HepG2 (cell line): Measurements from ENCODE around the gene THOC6. TPM values are rescaled to one million over a fixed set of nuclear protein-coding genes. Genes with fewer than 3 reads are reported as not detected.

ENCODE experiments used
- ATAC-seq: fragments of 200-7000 bp; cut with Tn5 transposase; 3 replicates; pipeline ENCODE4 v1.9.1; 2020; ENCODE audit warnings: mild to moderate bottlenecking, moderate library complexity
- BruUV-seq: library from RNA; stranded (reverse); fragments of 400-500 nt; replicated peaks from 2 replicates; lab custom pipeline; 2021; lab: Mats Ljungman, UMichigan
- CTCF ChIA-PET: fragments of 300-600 bp; formaldehyde crosslinking; extraction: SDS; loops from one replicate; lab custom pipeline; 2021; ENCODE audit warnings: low total read pairs, inconsistent platforms, low intra/inter-chr PET ratio; lab: Yijun Ruan, JAX
- POLR2A ChIA-PET: fragments of 350-600 bp; sonication (Branson Sonifier 250); formaldehyde crosslinking; loops from one replicate; lab custom pipeline; 2020; ENCODE audit warnings: antibody characterized with exemption, inconsistent platforms; lab: Yijun Ruan, JAX
- DNase-seq: peaks from one replicate; pipeline ENCODE4 v3.0.0-alpha.2; 2015; ENCODE audit warnings: low spot score
- FAIRE-seq: peaks from 3 replicates; lab custom pipeline; 2011; peaks lifted over from hg19 to GRCh38; lab: Jason Lieb, UNC
- H2AFZ ChIP-seq: one replicate; pipeline ENCODE4 v1.6.1; 2011; ENCODE audit warnings: low read length, inconsistent platforms
- H3K27ac ChIP-seq: fragments of 300-600 bp; 3 replicates; pipeline ENCODE4 v1.8.0; 2011; ENCODE audit warnings: mixed run types, mild to moderate bottlenecking, mixed read lengths, low read length, inconsistent platforms; ENCODE audit not compliant: insufficient read depth; ENCODE audit errors: extremely low read length
- H3K27me3 ChIP-seq, 2 experiments: fragments of 200-600 bp in 1 of 2; 2 replicates in 1 of 2; 3 replicates in 1 of 2; pipeline versions ENCODE4 v1.6.0 to v1.8.0; 2011; ENCODE audit warnings: low read length in 2 of 2, mild to moderate bottlenecking in 2 of 2, moderate library complexity in 2 of 2, inconsistent platforms in 1 of 2; ENCODE audit not compliant: insufficient read depth in 2 of 2, control insufficient read depth in 1 of 2
- H3K36me3 ChIP-seq, 2 experiments: fragments of 200-600 bp in 1 of 2; replicated peaks in 1 of 2; 2 replicates in 1 of 2; 3 replicates in 1 of 2; pipeline versions ENCODE4 v1.5.1 to v1.8.0; 2011; ENCODE audit warnings: low read length in 2 of 2, inconsistent platforms in 1 of 2; ENCODE audit not compliant: insufficient read depth in 2 of 2, control insufficient read depth in 1 of 2
- H3K4me1 ChIP-seq: 2 replicates; pipeline ENCODE4 v1.5.1; 2012; ENCODE audit warnings: low read length, inconsistent platforms; ENCODE audit not compliant: insufficient read depth
- H3K4me2 ChIP-seq: 2 replicates; pipeline ENCODE4 v1.6.0; 2011; ENCODE audit warnings: low read depth, low read length, inconsistent platforms
- H3K4me3 ChIP-seq, 3 experiments: fragments of 200-600 bp in 1 of 3; sonication (generic), shearing (Covaris generic) in 1 of 3; replicated peaks in 1 of 3; 2 replicates each; pipeline ENCODE4 v1.5.1; 2011 to 2016; ENCODE audit warnings: low read length in 3 of 3, inconsistent platforms in 2 of 3, low read depth in 2 of 3, mild to moderate bottlenecking in 2 of 3, control low read depth in 1 of 3, mixed read lengths in 1 of 3; ENCODE audit not compliant: insufficient read depth in 1 of 3
- H3K79me2 ChIP-seq: one replicate; pipeline ENCODE4 v1.6.1; 2011; ENCODE audit warnings: low read length, inconsistent platforms; ENCODE audit not compliant: insufficient read depth
- H3K9ac ChIP-seq: 2 replicates; pipeline ENCODE4 v1.6.0; 2011; ENCODE audit warnings: mild to moderate bottlenecking, low read depth, low read length, inconsistent platforms; ENCODE audit not compliant: insufficient read depth
- H3K9me3 ChIP-seq: 2 replicates; pipeline ENCODE4 v1.5.1; 2012; ENCODE audit warnings: mild to moderate bottlenecking, low read length
- H4K20me1 ChIP-seq: 2 replicates; pipeline ENCODE4 v1.6.0; 2011; ENCODE audit warnings: inconsistent platforms, mild to moderate bottlenecking, low read length, moderate library complexity; ENCODE audit not compliant: insufficient read depth
- DZIP1 ChIP-seq: sonication (generic); formaldehyde crosslinking; IDR thresholded peaks from 2 replicates; pipeline ENCODE4 v1.5.0; 2020; ENCODE audit warnings: mild to moderate bottlenecking, missing genetic modification reagents
- MEIS2 ChIP-seq: sonication (generic); formaldehyde crosslinking; IDR thresholded peaks from 2 replicates; pipeline ENCODE4 v1.9.0; 2021; ENCODE audit warnings: mild to moderate bottlenecking, missing genetic modification reagents
- MIER2 ChIP-seq: IDR thresholded peaks from 2 replicates; pipeline ENCODE4 v1.6.1; 2016; ENCODE audit warnings: missing biosample characterization, missing genetic modification reagents
- MIXL1 ChIP-seq: IDR thresholded peaks from 2 replicates; pipeline ENCODE4 v1.6.1; 2016
- MTA3 ChIP-seq: sonication (generic); formaldehyde crosslinking; IDR thresholded peaks from 2 replicates; pipeline ENCODE4 v1.4.0; 2020; ENCODE audit warnings: missing genetic modification reagents
- NRL ChIP-seq: sonication (generic); formaldehyde crosslinking; IDR thresholded peaks from 2 replicates; pipeline ENCODE4 v1.5.0; 2020; ENCODE audit warnings: missing genetic modification reagents, mild to moderate bottlenecking, moderate library complexity, borderline replicate concordance
- PHF8 ChIP-seq: sonication (generic); formaldehyde crosslinking; IDR thresholded peaks from 2 replicates; pipeline ENCODE4 v1.5.0; 2020; ENCODE audit warnings: missing genetic modification reagents
- RXRA ChIP-seq: sonication (generic); formaldehyde crosslinking; IDR thresholded peaks from 2 replicates; pipeline ENCODE4 v1.5.1; 2020; ENCODE audit warnings: missing genetic modification reagents
- ZFX ChIP-seq: sonication (generic); formaldehyde crosslinking; IDR thresholded peaks from 2 replicates; pipeline ENCODE4 v1.4.0; 2020; ENCODE audit warnings: mild to moderate bottlenecking, low read depth, missing genetic modification reagents, moderate library complexity
- ZFYVE20 ChIP-seq: sonication (generic); formaldehyde crosslinking; IDR thresholded peaks from 2 replicates; pipeline ENCODE4 v1.8.0; 2023; ENCODE audit warnings: low read depth, mild to moderate bottlenecking, moderate library complexity, missing genetic modification reagents, borderline replicate concordance
- ZNF570 ChIP-seq: sonication (generic); formaldehyde crosslinking; IDR thresholded peaks from 2 replicates; pipeline ENCODE4 v1.4.0; 2020; ENCODE audit warnings: mild to moderate bottlenecking, missing genetic modification reagents, borderline replicate concordance
- WGBS: methylation state at CpG from one replicate; pipeline ENCODE4 v1.1.6; 2017; ENCODE audit warnings: low lambda C conversion rate; 5-methylcytosine and 5-hydroxymethylcytosine counted together
- in situ Hi-C: cut with HindIII; loops from 2 replicates; pipeline ENCODE4 v1.10.0; 2017; ENCODE audit warnings: low pct_unique_long_range_greater_than_20kb; ENCODE audit not compliant: extremely low pct_ligation_motif_present
- intact Hi-C: fragments of 100-400 bp; cut with micrococcal nuclease; formaldehyde crosslinking; loops from one replicate; pipeline ENCODE4 v1.10.0; 2022; ENCODE audit not compliant: unreplicated experiment
- polyA plus RNA-seq, 8 experiments: library from polyadenylated mRNA; depleted of rRNA in 3 of 8; stranded (reverse) in 7 of 8; unstranded in 1 of 8; fragments of >200 nt; fragmentation: Illumina TruSeq in 4 of 8; extraction: Trizol in 4 of 8; gene quantifications; 2 replicates each; pipeline versions ENCODE4 v1.2.1 to v1.2.3, GENCODE V29; 2011 to 2016; ENCODE audit warnings: low read depth in 4 of 8, missing spikeins in 1 of 8, mixed read lengths in 1 of 8; ENCODE audit not compliant: insufficient read depth in 1 of 8
- total RNA-seq, 5 experiments: library from RNA; depleted of rRNA; stranded (reverse); fragments of >200 nt; fragmentation: Illumina TruSeq; extraction: Trizol; gene quantifications; 2 replicates each; pipeline ENCODE4 v1.2.3, GENCODE V29; 2016; ENCODE audit warnings: low read depth in 1 of 5
- TF ChIP-seq, protein P1 (sequence below): sonication (generic); formaldehyde crosslinking; IDR thresholded peaks from 2 replicates; pipeline ENCODE4 v1.5.0; 2020; ENCODE audit warnings: missing genetic modification reagents, mild to moderate bottlenecking, borderline replicate concordance
- TF ChIP-seq, protein P2 (sequence below): sonication (generic); formaldehyde crosslinking; IDR thresholded peaks from 2 replicates; pipeline ENCODE4 v1.4.0; 2020; ENCODE audit warnings: mild to moderate bottlenecking, missing genetic modification reagents

The THOC6 gene
- total and polyA plus RNA-seq, 2 of the 13 experiments (the other 11 are each of a cell fraction or from before 2014, with no cell fraction given): 32.1 to 37.0 TPM

DNA sequence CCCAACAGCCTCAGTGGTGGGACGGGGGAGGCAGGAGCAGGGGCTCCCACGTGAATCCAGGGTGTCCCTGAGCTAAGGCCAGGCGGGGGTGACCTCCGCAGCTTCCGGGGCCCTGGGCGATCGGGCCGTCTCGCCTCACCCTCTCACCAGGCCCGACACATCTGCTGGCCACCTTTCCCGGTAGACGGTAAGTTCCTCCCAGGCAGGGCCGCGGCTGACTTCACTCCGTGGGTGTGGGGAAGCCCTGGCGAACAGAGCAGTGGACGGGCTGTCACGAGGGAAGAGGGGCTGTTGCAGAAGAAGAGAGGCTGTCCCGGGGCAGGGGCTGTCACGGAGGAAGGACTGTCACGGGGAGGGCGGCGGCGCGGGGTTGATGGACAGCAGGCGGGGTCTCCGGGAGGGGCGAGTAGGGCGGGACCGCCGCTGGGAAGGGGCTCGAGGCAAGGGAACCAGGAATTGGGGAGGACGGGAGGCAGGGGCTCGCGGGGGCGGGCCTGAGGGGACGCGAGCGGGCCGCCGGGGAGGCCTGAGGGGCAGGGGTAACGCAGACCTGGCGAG, 44.1 kb upstream of the THOC6 start:
- Histone ChIP-seq H3K9me3 (no peaks in the 10 kb centered on the region), H3K27ac (peak overlapping the region; percentile 87), H4K20me1 (no peaks in the 10 kb centered on the region), H3K79me2 (peaks cover 8% of the 10 kb centered on the region), H3K9ac (peak overlapping the region; percentile 94), H3K4me2 (peak overlapping the region; percentile 96), H3K36me3 (peaks cover 2 to 17% of the 10 kb centered on the region in 2 experiments; a peak in 3 of 5 replicates), H3K27me3 (0 out of 5 replicates have a peak, but pooled peaks cover 0 to 4% of the 10 kb centered on the region in 2 experiments), H3K4me1 (peaks cover 26% of the 10 kb centered on the region), H3K4me3 (peak overlapping the region; percentile 86 to 95 (median 88)), H2AFZ (no peak overlapping the region)
- BruUV-seq: TSS peak; percentile 55
- ChIA-PET POLR2A (interaction anchor here (0.7 to 3.9 kb wide), 9 partner anchors 8 to 74 kb away, joined by 4 to 48 read pairs (median 8); partner anchors contain the start of genes FLYWCH1, HCFC1R1, KREMEN2 and PAQR4), CTCF (no interaction called here)
- no peak for FAIRE-seq
- ATAC-seq: peak; percentile 2; the same call in 2 of the 3 replicates
- 2% methylated on average over 22 of the region's 43 CpGs for WGBS
- intact Hi-C loops: no loop called here
- DNase-seq: no peak
- in situ Hi-C loops: no loop called here
- TF ChIP-seq ZNF570 (CRISPR knock-in tag) (no peak), MIXL1 (CRISPR knock-in tag) (no peak), PHF8 (CRISPR knock-in tag) (peak; percentile 8), ZFX (CRISPR knock-in tag) (peak; percentile 23; the same call in 1 of the 2 replicates), ZFYVE20 (CRISPR knock-in tag) (0 out of 2 replicates have a peak, but pooled peaks have one; percentile 2), MEIS2 (CRISPR knock-in tag) (peak; percentile 33; the same call in 1 of the 2 replicates), NRL (CRISPR knock-in tag) (0 out of 2 replicates have a peak, but pooled peaks have one; percentile 39), MIER2 (CRISPR knock-in tag) (no peak), DZIP1 (CRISPR knock-in tag) (0 out of 2 replicates have a peak, but pooled peaks have one; percentile 32), RXRA (no peak), MTA3 (CRISPR knock-in tag) (no peak)
- TF ChIP-seq, protein P1, sequence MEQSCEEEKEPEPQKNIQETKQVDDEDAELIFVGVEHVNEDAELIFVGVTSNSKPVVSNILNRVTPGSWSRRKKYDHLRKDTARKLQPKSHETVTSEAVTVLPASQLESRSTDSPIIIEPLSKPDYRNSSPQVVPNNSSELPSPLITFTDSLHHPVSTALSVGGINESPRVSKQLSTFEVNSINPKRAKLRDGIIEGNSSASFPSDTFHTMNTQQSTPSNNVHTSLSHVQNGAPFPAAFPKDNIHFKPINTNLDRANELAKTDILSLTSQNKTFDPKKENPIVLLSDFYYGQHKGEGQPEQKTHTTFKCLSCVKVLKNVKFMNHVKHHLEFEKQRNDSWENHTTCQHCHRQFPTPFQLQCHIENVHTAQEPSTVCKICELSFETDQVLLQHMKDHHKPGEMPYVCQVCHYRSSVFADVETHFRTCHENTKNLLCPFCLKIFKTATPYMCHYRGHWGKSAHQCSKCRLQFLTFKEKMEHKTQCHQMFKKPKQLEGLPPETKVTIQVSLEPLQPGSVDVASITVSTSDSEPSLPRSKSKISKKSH: peak; percentile 68; the same call in 1 of the 2 replicates
- TF ChIP-seq, protein P2, sequence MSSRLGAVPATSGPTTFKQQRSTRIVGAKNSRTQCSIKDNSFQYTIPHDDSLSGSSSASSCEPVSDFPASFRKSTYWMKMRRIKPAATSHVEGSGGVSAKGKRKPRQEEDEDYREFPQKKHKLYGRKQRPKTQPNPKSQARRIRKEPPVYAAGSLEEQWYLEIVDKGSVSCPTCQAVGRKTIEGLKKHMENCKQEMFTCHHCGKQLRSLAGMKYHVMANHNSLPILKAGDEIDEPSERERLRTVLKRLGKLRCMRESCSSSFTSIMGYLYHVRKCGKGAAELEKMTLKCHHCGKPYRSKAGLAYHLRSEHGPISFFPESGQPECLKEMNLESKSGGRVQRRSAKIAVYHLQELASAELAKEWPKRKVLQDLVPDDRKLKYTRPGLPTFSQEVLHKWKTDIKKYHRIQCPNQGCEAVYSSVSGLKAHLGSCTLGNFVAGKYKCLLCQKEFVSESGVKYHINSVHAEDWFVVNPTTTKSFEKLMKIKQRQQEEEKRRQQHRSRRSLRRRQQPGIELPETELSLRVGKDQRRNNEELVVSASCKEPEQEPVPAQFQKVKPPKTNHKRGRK: no peak
